ENCODE results near the gene DNM2.

GRCh38 chr19:10713317-10713716 is 4.6 kb upstream of the DNM2 start:
- TF ChIP-seq POLR2AphosphoS5 (IDR thresholded peaks at IDR 0.05; ENCODE audit: low read depth, low read length) (no peak), POLR2A (IDR thresholded peaks at IDR 0.05; ENCODE audit: low read depth, low read length) (no peak)

Data from GM12892 (cell line).